ENCODE data around the gene TPGS1.

The TPGS1 gene

GRCh38 chr19:507286-508203 lies at the start of gene TPGS1:
Gene TPGS1, plus strand, starts transcription at chr19:507497. Its CDS starts 10 bp downstream, at chr19:507507.
- DNase-seq, result peak; percentile 91

GRCh38 chr19:457636-458035 lies 49.7 kb upstream of the TPGS1 start:
- DNase-seq, result no peak

- no peak for DNase-seq
Observed at GRCh38 chr19:458091-459042, 48.9 kb upstream of the TPGS1 start.

GRCh38 chr19:459724-460511 lies 47.4 kb upstream of the TPGS1 start:
- peak; percentile 36 for DNase-seq

GRCh38 chr19:460877-461720 lies 46.2 kb upstream of the TPGS1 start, which contains the start of gene SHC2:
Gene SHC2, minus strand, starts transcription at chr19:461033. Its CDS starts 37 bp downstream, at chr19:460996.
- DNase-seq, result no peak

GRCh38 chr19:461721-462551 lies 45.4 kb upstream of the TPGS1 start:
- peak; percentile 29 for DNase-seq

GRCh38 chr19:463483-464207 lies 43.7 kb upstream of the TPGS1 start:
- no peak for DNase-seq

GRCh38 chr19:464208-464545 lies 43.1 kb upstream of the TPGS1 start:
- no peak for DNase-seq

- no peak for DNase-seq
Observed at GRCh38 chr19:465056-465816, 42.1 kb upstream of the TPGS1 start.

GRCh38 chr19:467554-467953 lies 39.7 kb upstream of the TPGS1 start:
- no peak for DNase-seq

GRCh38 chr19:468587-469256 lies 38.6 kb upstream of the TPGS1 start:
- DNase-seq, result no peak

GRCh38 chr19:469833-470232 lies 37.5 kb upstream of the TPGS1 start:
- no peak for DNase-seq

- no peak for DNase-seq
Observed at GRCh38 chr19:470701-471100, 36.6 kb upstream of the TPGS1 start.

GRCh38 chr19:472005-472858 lies 35.1 kb upstream of the TPGS1 start:
- no peak for DNase-seq

GRCh38 chr19:474126-475078 lies 32.9 kb upstream of the TPGS1 start:
- DNase-seq, result no peak

- DNase-seq, result no peak
Observed at GRCh38 chr19:475360-475759, 31.9 kb upstream of the TPGS1 start.
